ENCODE measurements around the gene ZNF784.
A peak's percentile ranks its signal among the peaks of the same experiment; 100 is the strongest.

ZNF784 gene

DNA sequence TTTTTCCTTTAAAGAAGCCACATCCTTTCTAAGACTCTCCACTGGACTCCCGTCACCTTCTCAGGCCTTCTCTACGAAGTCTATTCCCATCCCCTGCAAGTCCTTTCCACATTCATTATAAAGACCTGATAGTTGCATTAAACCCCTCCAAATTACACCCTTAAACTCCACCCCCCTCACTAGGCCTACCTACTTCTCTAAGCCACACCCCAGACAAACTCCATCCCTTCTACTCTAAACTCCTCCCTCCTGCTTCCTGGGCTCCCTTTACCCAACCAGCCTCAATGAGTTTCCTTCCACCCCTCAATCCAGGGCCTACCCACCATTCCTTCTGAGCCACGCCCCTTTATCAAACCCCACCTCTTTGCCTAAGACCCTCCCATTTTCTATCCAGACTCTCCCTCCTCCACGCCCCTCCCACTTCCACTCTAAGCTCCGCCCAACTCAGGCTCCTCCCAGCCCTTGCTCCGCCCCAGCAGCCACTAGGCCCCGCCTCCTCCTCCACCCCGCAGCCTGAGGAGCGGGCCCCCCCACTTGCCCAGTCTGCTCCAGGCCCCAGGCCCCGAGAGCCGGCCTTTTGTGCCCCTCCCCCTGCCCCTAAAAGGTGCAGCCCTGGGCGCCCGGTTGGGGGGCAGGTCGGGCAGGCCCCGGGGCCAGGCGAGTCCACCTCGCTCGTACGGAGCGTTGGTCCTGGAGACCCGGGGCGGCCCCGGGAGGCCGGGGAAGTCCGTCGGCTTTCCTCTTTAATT is 25.5 kb downstream of the ZNF784 start:
- Histone ChIP-seq H3K4me3 (ENCODE audit: low read depth, low read length) (peak overlapping the region; percentile 91), H3K27me3 (ENCODE audit: control insufficient read depth, insufficient read depth, low read length) (no peaks in the 10 kb centered on the region), H3K36me3 (ENCODE audit: control insufficient read depth, insufficient read depth, low read length) (peaks cover 25% of the 10 kb centered on the region), H3K9me3 (ENCODE audit: control insufficient read depth, insufficient read depth, low read length) (no peaks in the 10 kb centered on the region), H3K27ac (ENCODE audit: low read depth, low read length) (peak overlapping the region; percentile 100), H3K9ac (ENCODE audit: low read depth, low read length) (peak overlapping the region; percentile 92), H3K4me1 (ENCODE audit: control insufficient read depth, insufficient read depth, low read length) (peaks cover 13% of the 10 kb centered on the region)

DNA sequence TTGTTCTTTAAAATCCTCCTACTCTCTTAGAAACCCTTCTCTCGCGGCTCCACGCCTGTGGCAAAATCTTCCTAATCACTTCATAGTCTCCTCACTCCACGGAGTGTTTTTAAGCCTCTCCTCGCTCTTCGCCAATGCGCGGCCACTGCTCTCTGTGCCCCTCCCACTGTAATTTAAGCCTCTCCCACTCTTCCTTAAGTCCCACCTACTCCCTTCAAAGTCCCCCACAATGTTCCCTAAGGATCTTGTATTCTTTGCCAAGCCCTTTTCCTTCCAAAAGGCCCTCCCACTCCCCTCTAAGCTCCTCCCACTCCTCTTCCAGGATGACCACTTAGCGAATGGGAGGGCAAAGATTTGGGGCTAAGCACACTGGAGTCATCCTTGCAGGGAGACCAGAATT is 26.3 kb downstream of the ZNF784 start:
- Histone ChIP-seq H3K9ac (ENCODE audit: low read depth, low read length) (no peak overlapping the region), H3K27ac (ENCODE audit: low read depth, low read length) (no peak overlapping the region), H3K4me3 (ENCODE audit: low read depth, low read length) (peak overlapping the region; percentile 91; the same call in 1 of the 2 replicates), H3K4me1 (ENCODE audit: control insufficient read depth, insufficient read depth, low read length) (peaks cover 13% of the 10 kb centered on the region), H3K36me3 (ENCODE audit: control insufficient read depth, insufficient read depth, low read length) (peaks cover 25% of the 10 kb centered on the region), H3K27me3 (ENCODE audit: control insufficient read depth, insufficient read depth, low read length) (no peaks in the 10 kb centered on the region), H3K9me3 (ENCODE audit: control insufficient read depth, insufficient read depth, low read length) (no peaks in the 10 kb centered on the region)

DNA sequence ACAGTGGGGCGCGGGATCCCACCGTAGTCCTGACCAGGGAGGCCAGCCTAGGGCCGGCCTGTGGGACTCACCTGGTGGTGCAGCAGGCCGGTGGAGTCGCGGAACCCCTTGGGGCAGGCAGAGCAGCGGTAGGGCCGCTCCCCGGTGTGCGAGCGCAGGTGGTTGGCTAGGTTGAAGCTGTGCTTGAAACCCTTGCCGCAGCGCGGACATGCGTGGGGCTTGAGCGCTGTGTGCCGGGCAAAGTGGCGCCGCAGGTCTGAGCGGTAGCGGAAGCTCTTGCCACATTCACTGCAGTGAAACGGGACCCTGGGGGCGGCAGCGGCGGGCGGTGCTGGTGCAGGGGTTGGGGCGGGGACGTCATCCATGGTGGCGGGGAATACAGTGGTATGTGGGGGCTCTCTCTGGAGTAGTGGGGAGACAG is 26.9 kb downstream of the ZNF784 start:
- H3K27ac ChIP-seq (ENCODE audit: low read depth, low read length) = no peak overlapping the region
- peaks cover 25% of the 10 kb centered on the region for H3K36me3 ChIP-seq (ENCODE audit: control insufficient read depth, insufficient read depth, low read length)
- H3K9ac ChIP-seq (ENCODE audit: low read depth, low read length) = no peak overlapping the region
- no peaks in the 10 kb centered on the region for H3K27me3 ChIP-seq (ENCODE audit: control insufficient read depth, insufficient read depth, low read length)
- peaks cover 13% of the 10 kb centered on the region for H3K4me1 ChIP-seq (ENCODE audit: control insufficient read depth, insufficient read depth, low read length)
- H3K4me3 ChIP-seq (ENCODE audit: low read depth, low read length) = no peak overlapping the region
- H3K9me3 ChIP-seq (ENCODE audit: control insufficient read depth, insufficient read depth, low read length) = no peaks in the 10 kb centered on the region

DNA sequence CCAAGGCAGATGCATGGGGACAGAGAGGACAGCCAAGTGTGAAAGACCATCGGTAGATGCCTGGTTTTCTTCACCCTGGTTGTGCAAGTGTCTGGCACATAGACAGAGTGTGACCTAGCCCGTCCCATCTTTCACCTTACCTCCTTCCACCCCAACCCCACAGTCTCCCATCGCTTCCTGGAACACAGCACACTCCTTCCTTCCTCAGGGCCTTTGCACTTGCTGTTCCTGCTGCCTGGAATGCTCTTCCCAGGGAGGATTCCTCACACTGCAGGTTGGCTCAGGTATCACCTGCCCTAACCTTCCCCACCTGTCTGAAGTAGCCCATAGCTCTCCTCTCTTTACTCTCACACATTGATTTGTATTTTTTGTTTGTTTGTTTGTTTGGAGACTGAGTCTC is 28.1 kb downstream of the ZNF784 start:
- Histone ChIP-seq H3K9ac (ENCODE audit: low read depth, low read length) (no peak overlapping the region), H3K4me3 (ENCODE audit: low read depth, low read length) (no peak overlapping the region), H3K36me3 (ENCODE audit: control insufficient read depth, insufficient read depth, low read length) (peaks cover 29% of the 10 kb centered on the region), H3K27ac (ENCODE audit: low read depth, low read length) (no peak overlapping the region), H3K9me3 (ENCODE audit: control insufficient read depth, insufficient read depth, low read length) (no peaks in the 10 kb centered on the region), H3K27me3 (ENCODE audit: control insufficient read depth, insufficient read depth, low read length) (no peaks in the 10 kb centered on the region), H3K4me1 (ENCODE audit: control insufficient read depth, insufficient read depth, low read length) (peaks cover 13% of the 10 kb centered on the region)

DNA sequence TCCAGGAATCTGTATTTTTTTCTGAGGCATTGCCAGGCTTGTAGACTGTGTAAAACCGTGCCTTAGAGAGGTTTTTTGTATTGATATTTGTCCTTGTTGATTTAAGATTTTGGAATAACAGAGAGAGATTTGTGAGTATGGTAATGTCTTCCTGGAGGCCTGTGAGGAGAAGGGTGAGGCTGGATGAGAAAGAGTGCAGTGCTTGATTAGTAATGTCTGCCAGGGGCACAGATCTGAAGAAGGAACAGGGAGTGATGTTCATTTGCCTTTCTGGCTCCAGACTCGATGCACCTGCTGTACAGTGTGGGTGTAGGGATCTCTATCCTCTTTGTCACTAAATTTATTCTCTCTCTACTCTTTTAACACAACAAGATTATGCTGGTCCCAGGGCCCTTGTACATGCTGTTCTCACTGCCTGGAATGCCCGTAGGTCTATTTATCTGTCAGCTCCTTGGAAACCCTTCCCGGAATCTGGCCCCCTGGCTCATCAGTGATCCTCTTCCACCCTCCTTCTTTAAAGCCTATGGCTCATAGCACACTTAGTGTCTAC is 29.3 kb downstream of the ZNF784 start:
- no peaks in the 10 kb centered on the region for H3K9me3 ChIP-seq (ENCODE audit: control insufficient read depth, insufficient read depth, low read length)
- H3K4me3 ChIP-seq (ENCODE audit: low read depth, low read length) = no peak overlapping the region
- peaks cover 29% of the 10 kb centered on the region for H3K36me3 ChIP-seq (ENCODE audit: control insufficient read depth, insufficient read depth, low read length)
- no peaks in the 10 kb centered on the region for H3K27me3 ChIP-seq (ENCODE audit: control insufficient read depth, insufficient read depth, low read length)
- peaks cover 11% of the 10 kb centered on the region for H3K4me1 ChIP-seq (ENCODE audit: control insufficient read depth, insufficient read depth, low read length)
- H3K9ac ChIP-seq (ENCODE audit: low read depth, low read length) = no peak overlapping the region
- no peak overlapping the region for H3K27ac ChIP-seq (ENCODE audit: low read depth, low read length)

DNA sequence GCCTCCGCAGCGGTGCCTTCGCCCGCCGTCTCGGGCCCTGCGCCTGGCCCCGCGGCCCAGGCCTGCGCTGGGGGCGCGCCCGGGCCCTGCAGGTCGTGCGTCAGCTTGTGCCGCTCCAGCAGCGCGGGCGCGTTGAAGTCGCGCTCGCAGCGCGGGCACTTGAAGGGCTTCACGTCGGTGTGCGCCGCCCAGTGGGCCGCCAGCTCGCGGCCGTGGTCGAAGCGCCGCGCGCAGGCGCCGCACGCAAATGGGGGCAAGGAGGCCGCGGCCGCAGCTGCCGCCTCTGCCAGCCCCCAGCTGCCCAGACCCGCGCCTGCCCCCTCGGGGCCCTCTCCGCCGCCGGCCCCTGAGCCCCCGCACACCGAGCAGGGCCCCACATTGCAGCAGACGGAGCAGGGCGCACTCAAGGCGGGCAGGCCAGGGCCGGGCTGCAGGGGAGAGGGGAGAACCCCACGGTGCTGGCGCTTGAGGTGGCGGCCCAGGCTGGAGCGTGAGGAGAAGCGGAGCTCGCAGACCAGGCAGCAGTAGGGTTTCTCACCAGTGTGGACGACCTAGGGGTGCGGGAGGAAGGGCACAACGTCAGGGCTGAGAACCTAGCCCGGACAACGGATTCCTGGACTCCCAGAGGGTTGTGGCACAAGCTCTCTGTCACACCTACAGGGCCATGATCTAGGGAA is 31.1 kb downstream of the ZNF784 start:
- H3K4me1 ChIP-seq (ENCODE audit: control insufficient read depth, insufficient read depth, low read length) = peaks cover 12% of the 10 kb centered on the region; the same call in 1 of the 2 replicates
- H3K9me3 ChIP-seq (ENCODE audit: control insufficient read depth, insufficient read depth, low read length) = no peaks in the 10 kb centered on the region
- no peak overlapping the region for H3K4me3 ChIP-seq (ENCODE audit: low read depth, low read length)
- no peak overlapping the region for H3K27ac ChIP-seq (ENCODE audit: low read depth, low read length)
- no peaks in the 10 kb centered on the region for H3K27me3 ChIP-seq (ENCODE audit: control insufficient read depth, insufficient read depth, low read length)
- H3K36me3 ChIP-seq (ENCODE audit: control insufficient read depth, insufficient read depth, low read length) = peaks cover 29% of the 10 kb centered on the region
- H3K9ac ChIP-seq (ENCODE audit: low read depth, low read length) = no peak overlapping the region

DNA sequence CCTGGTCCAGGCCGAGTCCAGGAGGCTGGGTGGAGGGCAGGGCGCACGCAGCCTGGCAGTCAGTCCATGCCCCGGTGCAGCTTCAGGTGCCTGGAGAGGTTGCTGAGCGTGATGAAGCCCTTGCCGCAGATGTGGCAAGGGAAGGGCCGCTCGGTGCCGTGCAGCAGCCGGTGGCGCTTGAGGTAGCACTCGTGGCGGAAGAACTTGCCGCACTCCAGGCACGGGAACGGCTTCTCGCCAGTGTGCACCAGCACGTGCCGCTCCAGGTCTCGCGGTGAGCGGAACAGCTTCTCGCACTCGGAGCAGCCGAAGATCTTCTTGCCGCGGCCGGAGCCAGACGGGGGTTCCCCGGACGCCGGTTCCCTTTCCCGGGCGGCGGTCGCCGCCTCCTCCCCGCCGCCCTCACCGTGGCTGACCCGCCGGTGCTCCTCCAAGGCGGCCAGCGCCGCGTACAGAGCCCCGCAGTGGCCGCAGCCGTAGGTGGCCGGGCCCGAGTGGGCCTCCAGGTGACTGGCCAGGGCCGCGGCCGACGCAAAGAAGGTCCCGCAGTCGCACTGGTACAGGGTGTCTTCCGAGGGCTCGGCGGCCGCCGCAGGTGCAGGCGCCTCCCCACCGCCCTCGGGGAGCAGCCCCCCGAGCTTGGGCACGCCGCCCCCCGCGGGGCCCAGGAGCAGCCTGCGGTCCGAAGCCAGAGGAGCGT is 31.8 kb downstream of the ZNF784 start:
- Histone ChIP-seq H3K27me3 (ENCODE audit: control insufficient read depth, insufficient read depth, low read length) (no peaks in the 10 kb centered on the region), H3K4me3 (ENCODE audit: low read depth, low read length) (no peak overlapping the region)

DNA sequence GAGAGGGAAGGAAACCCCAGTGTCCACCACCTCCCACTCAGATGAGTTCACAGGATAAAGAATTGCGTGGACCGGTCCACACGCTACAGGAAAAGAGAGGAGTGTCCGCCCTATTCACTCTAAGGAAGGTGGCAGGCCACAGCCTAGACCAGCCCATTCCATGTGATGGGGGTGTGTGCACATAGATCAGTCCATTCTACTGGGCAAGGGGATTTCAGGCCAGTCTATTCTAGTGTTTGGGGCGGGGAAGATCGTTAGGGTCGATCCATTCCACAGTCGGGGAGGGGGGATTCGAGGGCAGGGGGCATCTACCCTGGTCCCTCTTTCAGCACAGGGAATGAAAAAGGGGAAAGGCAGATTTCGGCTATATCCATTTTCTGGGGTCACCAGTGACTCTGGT is 32.8 kb downstream of the ZNF784 start:
- Histone ChIP-seq H3K27ac (ENCODE audit: low read depth, low read length) (no peak overlapping the region), H3K4me3 (ENCODE audit: low read depth, low read length) (no peak overlapping the region), H3K9ac (ENCODE audit: low read depth, low read length) (no peak overlapping the region), H3K4me1 (ENCODE audit: control insufficient read depth, insufficient read depth, low read length) (peaks cover 14% of the 10 kb centered on the region), H3K9me3 (ENCODE audit: control insufficient read depth, insufficient read depth, low read length) (no peaks in the 10 kb centered on the region), H3K27me3 (ENCODE audit: control insufficient read depth, insufficient read depth, low read length) (peaks cover 3% of the 10 kb centered on the region), H3K36me3 (ENCODE audit: control insufficient read depth, insufficient read depth, low read length) (peaks cover 23% of the 10 kb centered on the region)

More for the DNA sequence above, 31.8 kb downstream of the ZNF784 start:
- no peak overlapping the region for H3K9ac ChIP-seq (ENCODE audit: low read depth, low read length)
- H3K36me3 ChIP-seq (ENCODE audit: control insufficient read depth, insufficient read depth, low read length) = peaks cover 29% of the 10 kb centered on the region
- H3K4me1 ChIP-seq (ENCODE audit: control insufficient read depth, insufficient read depth, low read length) = peaks cover 9% of the 10 kb centered on the region; the same call in 1 of the 2 replicates
- H3K9me3 ChIP-seq (ENCODE audit: control insufficient read depth, insufficient read depth, low read length) = no peaks in the 10 kb centered on the region
- H3K27ac ChIP-seq (ENCODE audit: low read depth, low read length) = no peak overlapping the region

DNA sequence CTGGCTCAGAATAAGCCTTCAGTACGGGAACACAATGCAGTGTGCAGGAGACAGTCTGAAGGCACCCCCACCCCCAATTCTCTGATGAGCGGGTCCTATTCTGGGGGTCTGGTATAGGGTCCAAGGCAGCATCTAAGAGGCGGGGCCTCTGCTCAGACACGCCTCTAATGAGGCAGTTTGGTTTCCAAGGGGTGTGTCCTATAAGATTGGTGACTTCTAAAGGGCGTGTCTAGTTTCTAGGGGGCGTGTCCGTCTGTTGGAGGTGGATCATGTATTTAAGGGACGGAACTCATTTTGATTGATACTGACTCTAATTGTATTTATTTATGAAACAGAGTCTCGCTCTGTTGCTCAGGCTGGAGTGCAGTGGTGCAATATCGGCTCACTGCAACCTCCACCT is 33.7 kb downstream of the ZNF784 start:
- Histone ChIP-seq H3K27ac (ENCODE audit: low read depth, low read length) (no peak overlapping the region), H3K4me1 (ENCODE audit: control insufficient read depth, insufficient read depth, low read length) (peaks cover 14% of the 10 kb centered on the region), H3K4me3 (ENCODE audit: low read depth, low read length) (no peak overlapping the region), H3K9ac (ENCODE audit: low read depth, low read length) (no peak overlapping the region), H3K36me3 (ENCODE audit: control insufficient read depth, insufficient read depth, low read length) (peaks cover 14% of the 10 kb centered on the region), H3K9me3 (ENCODE audit: control insufficient read depth, insufficient read depth, low read length) (no peaks in the 10 kb centered on the region), H3K27me3 (ENCODE audit: control insufficient read depth, insufficient read depth, low read length) (peaks cover 4% of the 10 kb centered on the region)

DNA sequence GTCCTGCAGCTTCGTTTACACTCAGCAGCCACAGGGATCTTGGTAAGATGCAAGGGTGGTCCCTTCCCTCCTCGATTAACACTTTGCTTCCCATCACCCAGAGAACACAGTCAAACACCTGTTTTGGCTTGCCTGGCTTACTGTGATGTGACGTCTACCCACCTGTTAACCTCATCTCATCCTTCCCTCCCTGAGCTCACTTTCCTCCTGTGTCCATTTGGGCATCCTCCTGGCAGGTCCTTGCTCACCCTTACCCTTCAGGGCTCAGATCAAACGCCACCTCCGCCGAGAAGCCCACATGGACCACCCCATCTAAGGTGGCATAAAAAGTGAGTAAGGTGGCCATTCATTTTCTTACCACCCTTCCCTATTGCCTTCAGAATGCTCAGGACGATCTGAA is 34.3 kb downstream of the ZNF784 start:
- H3K9ac ChIP-seq (ENCODE audit: low read depth, low read length) = no peak overlapping the region
- no peak overlapping the region for H3K27ac ChIP-seq (ENCODE audit: low read depth, low read length)
- peaks cover 4% of the 10 kb centered on the region for H3K27me3 ChIP-seq (ENCODE audit: control insufficient read depth, insufficient read depth, low read length)
- H3K4me3 ChIP-seq (ENCODE audit: low read depth, low read length) = no peak overlapping the region
- H3K9me3 ChIP-seq (ENCODE audit: control insufficient read depth, insufficient read depth, low read length) = no peaks in the 10 kb centered on the region
- peaks cover 14% of the 10 kb centered on the region for H3K4me1 ChIP-seq (ENCODE audit: control insufficient read depth, insufficient read depth, low read length)
- H3K36me3 ChIP-seq (ENCODE audit: control insufficient read depth, insufficient read depth, low read length) = peaks cover 9% of the 10 kb centered on the region

Measured in HUES48 (cell line).